ENCODE measurements around the gene BRK1.
"Not testable (repeated sequence)": the region's sequence is repeated elsewhere in the genome, so short reads cannot be mapped to it uniquely, and the experiment has no call there.

BRK1 gene

GRCh38 chr3:10121064-10121463 is 5.6 kb downstream of the BRK1 start:
- TF ChIP-seq GATA1 (IDR thresholded peaks at IDR 0.05; ENCODE audit: low read depth, low read length) = no peak
- TF ChIP-seq POLR2A (IDR thresholded peaks at IDR 0.05; ENCODE audit: low read length) = no peak
- DNase-seq = no peak

- TF ChIP-seq GATA1 (IDR thresholded peaks at IDR 0.05; ENCODE audit: low read depth, low read length) = no peak
- TF ChIP-seq POLR2A (IDR thresholded peaks at IDR 0.05; ENCODE audit: low read length) = no peak
- DNase-seq = no peak
Observed at GRCh38 chr3:10122724-10123123, 7.2 kb downstream of the BRK1 start.

- peak in 1 of 2 experiments; percentile 10 for DNase-seq
Observed at GRCh38 chr3:10135872-10136271, 20.4 kb downstream of the BRK1 start.

- no peak for DNase-seq
- no peak for TF ChIP-seq GATA1 (IDR thresholded peaks at IDR 0.05; ENCODE audit: low read depth, low read length)
Observed at GRCh38 chr3:10136426-10137005, 21.0 kb downstream of the BRK1 start.

- no peak for TF ChIP-seq GATA1 (IDR thresholded peaks at IDR 0.05; ENCODE audit: low read depth, low read length)
- TF ChIP-seq POLR2A (IDR thresholded peaks at IDR 0.05; ENCODE audit: low read length) = no peak
- DNase-seq = peak; percentile 14 to 39
Observed at GRCh38 chr3:10137178-10137577, 21.7 kb downstream of the BRK1 start.

GRCh38 chr3:10140996-10141546 is 25.6 kb downstream of the BRK1 start:
- no peak for TF ChIP-seq GATA1 (IDR thresholded peaks at IDR 0.05; ENCODE audit: low read depth, low read length)
- no peak for TF ChIP-seq POLR2A (IDR thresholded peaks at IDR 0.05; ENCODE audit: low read length)
- DNase-seq = peak in 1 of 2 experiments; percentile 59

GRCh38 chr3:10142707-10143560 is 27.5 kb downstream of the BRK1 start:
- peak; percentile 14 to 56 for DNase-seq

GRCh38 chr3:10145685-10146084 is 30.2 kb downstream of the BRK1 start:
- DNase-seq = no peak
- TF ChIP-seq POLR2A (IDR thresholded peaks at IDR 0.05; ENCODE audit: low read length) (no peak), GATA1 (IDR thresholded peaks at IDR 0.05; ENCODE audit: low read depth, low read length) (no peak)

More at GRCh38 chr3:10142707-10143560, 27.5 kb downstream of the BRK1 start:
- no peak for TF ChIP-seq POLR2A (IDR thresholded peaks at IDR 0.05; ENCODE audit: low read length)
- no peak for TF ChIP-seq GATA1 (IDR thresholded peaks at IDR 0.05; ENCODE audit: low read depth, low read length)

GRCh38 chr3:10149226-10149625 is 33.8 kb downstream of the BRK1 start:
- no peak for DNase-seq
- TF ChIP-seq GATA1 (IDR thresholded peaks at IDR 0.05; ENCODE audit: low read depth, low read length) (no peak), POLR2A (IDR thresholded peaks at IDR 0.05; ENCODE audit: low read length) (no peak)

- no peak for DNase-seq
- no peak for TF ChIP-seq POLR2A (IDR thresholded peaks at IDR 0.05; ENCODE audit: low read length)
- no peak for TF ChIP-seq GATA1 (IDR thresholded peaks at IDR 0.05; ENCODE audit: low read depth, low read length)
Observed at GRCh38 chr3:10150987-10151386, 35.5 kb downstream of the BRK1 start.

GRCh38 chr3:10154335-10155122 is 39.1 kb downstream of the BRK1 start:
- TF ChIP-seq GATA1 (IDR thresholded peaks at IDR 0.05; ENCODE audit: low read depth, low read length) (no peak), POLR2A (IDR thresholded peaks at IDR 0.05; ENCODE audit: low read length) (no peak)
- DNase-seq = no peak

GRCh38 chr3:10155123-10155472 is 39.6 kb downstream of the BRK1 start:
- TF ChIP-seq GATA1 (IDR thresholded peaks at IDR 0.05; ENCODE audit: low read depth, low read length) = no peak
- TF ChIP-seq POLR2A (IDR thresholded peaks at IDR 0.05; ENCODE audit: low read length) = no peak
- no peak for DNase-seq

- no peak for DNase-seq
- TF ChIP-seq POLR2A (IDR thresholded peaks at IDR 0.05; ENCODE audit: low read length) = no peak
Observed at GRCh38 chr3:10155658-10156057, 40.2 kb downstream of the BRK1 start.

- TF ChIP-seq POLR2A (IDR thresholded peaks at IDR 0.05; ENCODE audit: low read length) (no peak), GATA1 (IDR thresholded peaks at IDR 0.05; ENCODE audit: low read depth, low read length) (no peak)
- no peak for DNase-seq
Observed at GRCh38 chr3:10157031-10157430, 41.6 kb downstream of the BRK1 start.

GRCh38 chr3:10158555-10158954 is 43.1 kb downstream of the BRK1 start:
- not testable (repeated sequence) for DNase-seq
